Measurements from ENCODE around the gene STX11.

DNA sequence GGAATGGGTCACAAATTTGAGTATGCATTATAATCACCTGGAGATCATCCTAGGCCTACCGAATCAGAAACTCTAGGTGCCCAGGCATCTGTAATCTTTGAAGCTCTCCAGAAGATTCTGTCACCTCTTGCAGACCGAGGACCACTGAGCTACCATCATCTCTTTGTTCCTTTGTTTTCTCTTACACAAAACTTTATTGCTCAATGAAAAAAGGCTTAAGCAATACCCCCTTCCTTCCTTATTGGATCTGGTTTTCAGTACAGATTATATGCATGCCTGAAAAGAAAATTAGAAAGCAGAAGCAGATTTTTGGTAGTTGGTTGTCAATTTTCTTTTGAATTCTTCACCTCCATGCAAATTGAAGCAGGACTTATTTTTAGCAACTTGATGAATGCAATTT, 31.3 kb downstream of the STX11 start:
- TF ChIP-seq, protein P1, sequence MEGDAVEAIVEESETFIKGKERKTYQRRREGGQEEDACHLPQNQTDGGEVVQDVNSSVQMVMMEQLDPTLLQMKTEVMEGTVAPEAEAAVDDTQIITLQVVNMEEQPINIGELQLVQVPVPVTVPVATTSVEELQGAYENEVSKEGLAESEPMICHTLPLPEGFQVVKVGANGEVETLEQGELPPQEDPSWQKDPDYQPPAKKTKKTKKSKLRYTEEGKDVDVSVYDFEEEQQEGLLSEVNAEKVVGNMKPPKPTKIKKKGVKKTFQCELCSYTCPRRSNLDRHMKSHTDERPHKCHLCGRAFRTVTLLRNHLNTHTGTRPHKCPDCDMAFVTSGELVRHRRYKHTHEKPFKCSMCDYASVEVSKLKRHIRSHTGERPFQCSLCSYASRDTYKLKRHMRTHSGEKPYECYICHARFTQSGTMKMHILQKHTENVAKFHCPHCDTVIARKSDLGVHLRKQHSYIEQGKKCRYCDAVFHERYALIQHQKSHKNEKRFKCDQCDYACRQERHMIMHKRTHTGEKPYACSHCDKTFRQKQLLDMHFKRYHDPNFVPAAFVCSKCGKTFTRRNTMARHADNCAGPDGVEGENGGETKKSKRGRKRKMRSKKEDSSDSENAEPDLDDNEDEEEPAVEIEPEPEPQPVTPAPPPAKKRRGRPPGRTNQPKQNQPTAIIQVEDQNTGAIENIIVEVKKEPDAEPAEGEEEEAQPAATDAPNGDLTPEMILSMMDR (IDR thresholded peaks at IDR 0.05; ENCODE audit: insufficient read depth, low read length, poor library complexity, severe bottlenecking) = no peak
- no peak for TF ChIP-seq EZH2phosphoT487 (conservative IDR thresholded peaks at IDR 0.05; ENCODE audit: low read length)

Data from SU-DHL-6 (cell line).